SKM-1 (cell line): ENCODE measurements around the gene HS3ST1.
"Not testable (repeated sequence)": the region's sequence is repeated elsewhere in the genome, so short reads cannot be mapped to it uniquely, and the experiment has no call there.

Experiments
- DNase-seq: peaks from one replicate; lab custom pipeline; 2025; ENCODE audit not compliant: unreplicated experiment; lab: John Stamatoyannopoulos, UW

HS3ST1 gene

DNA sequence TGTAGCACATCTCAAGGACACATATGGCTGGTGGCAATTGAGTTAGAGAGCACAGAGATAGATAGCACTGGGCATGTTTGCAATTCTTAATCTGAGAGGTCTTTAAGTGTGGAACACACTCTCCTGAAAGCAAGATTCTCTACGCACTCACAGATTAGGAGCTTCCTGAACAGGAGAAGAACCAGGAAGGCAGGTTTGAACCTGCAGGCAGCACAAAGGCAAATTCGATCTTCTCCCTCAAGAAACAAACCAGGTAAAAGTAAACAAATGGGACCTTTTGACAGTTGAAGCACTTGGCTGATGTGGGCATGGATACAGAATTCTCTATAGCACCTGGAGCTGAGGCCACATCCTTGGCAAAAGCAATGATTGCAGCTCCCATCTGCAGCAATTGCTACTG, 24.3 kb downstream of the HS3ST1 start:
- no peak for DNase-seq

- DNase-seq = no peak
Measured at GRCh38 chr4:11402192-11402591, 26.5 kb downstream of the HS3ST1 start.

DNA sequence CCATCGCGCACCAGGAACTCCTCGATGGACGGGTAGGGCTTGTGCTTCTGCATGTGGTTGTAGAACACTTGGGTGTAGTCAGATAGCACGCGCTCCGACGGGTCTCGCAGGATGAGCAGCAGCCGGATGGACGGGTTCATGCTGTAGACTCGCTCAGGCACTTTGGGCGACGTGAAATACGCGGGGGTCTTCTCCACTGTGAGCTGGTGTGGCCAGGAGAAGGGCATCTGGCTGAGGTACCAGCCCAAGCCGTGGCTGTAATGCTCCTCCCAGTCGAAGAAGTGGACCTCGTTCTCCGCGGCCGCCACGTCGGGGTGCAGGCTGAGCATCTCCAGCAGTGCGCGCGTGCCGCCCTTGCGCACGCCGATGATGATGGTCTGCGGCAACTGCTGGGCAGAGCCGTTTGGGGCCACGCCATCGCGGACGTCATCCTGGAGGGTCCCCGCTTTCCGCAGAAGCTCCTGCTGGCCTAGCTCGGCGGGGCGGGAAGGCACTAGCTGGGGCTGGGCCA, 29.2 kb downstream of the HS3ST1 start:
- no peak for DNase-seq

GRCh38 chr4:11397819-11398610, 30.7 kb downstream of the HS3ST1 start:
- DNase-seq = no peak

- DNase-seq = no peak
Measured at GRCh38 chr4:11397146-11397545, 31.5 kb downstream of the HS3ST1 start.

- DNase-seq = no peak
Measured at GRCh38 chr4:11393551-11393950, 35.1 kb downstream of the HS3ST1 start.

DNA sequence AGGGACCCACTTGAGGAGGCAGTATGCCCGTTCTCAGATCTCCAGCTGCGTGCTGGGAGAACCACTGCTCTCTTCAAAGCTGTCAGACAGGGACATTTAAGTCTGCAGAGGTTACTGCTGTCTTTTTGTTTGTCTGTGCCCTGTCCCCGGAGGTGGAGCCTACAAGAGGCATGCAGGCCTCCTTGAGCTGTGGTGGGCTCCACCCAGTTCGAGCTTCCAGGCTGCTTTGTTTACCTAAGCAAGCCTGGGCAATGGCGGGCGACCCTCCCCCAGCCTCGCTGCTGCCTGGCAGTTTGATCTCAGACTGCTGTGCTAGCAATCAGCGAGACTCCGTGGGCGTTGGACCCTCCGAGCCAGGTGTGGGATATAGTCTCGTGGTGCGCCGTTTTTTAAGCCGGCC, 44.6 kb downstream of the HS3ST1 start:
- not testable (repeated sequence) for DNase-seq

- no peak for DNase-seq
Measured at GRCh38 chr4:11376571-11376970, 52.1 kb downstream of the HS3ST1 start.

- DNase-seq = no peak
Measured at GRCh38 chr4:11376146-11376545, 52.5 kb downstream of the HS3ST1 start.

- no peak for DNase-seq
Measured at GRCh38 chr4:11368701-11369115, 60.0 kb downstream of the HS3ST1 start.

DNA sequence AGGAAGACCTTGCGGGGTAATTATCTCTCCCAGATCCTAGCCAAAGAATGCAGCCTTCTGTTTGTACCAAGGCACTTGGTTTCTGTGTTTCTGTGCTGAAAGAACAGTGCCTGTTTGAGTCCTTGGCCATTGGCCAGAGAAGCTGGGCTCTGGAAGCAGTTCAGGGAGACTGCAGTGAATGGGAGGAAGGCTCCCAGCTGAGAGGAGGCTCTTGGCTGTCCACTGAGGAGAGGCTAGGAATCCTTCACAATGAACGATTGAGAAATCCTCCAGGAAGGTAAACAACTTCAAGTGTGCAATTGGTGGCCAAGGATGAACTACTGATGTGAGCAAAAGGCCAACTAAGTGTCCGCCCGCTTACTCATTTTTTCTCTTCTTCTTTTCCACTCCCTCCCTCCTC, 61.3 kb downstream of the HS3ST1 start:
- no peak for DNase-seq

DNA sequence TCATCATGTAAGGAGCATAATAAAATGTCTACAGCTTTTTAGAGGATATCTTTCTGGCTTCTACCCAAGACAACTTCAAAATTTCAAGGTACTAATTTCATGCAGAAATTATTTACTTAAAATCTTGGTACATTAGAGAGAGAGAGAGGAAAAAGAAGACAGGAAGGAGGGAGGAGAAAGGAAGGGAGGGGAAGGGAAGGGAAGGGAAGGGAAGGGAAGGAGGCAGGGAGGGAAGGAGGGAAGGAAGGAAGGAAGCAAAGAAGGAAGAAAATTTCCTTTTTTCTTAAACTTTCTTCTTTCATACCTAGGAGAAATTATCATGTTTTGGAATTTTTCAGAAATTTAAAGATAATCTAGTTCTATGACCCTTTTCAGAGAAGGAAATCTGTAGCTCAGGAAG, 61.8 kb downstream of the HS3ST1 start:
- no peak for DNase-seq

DNA sequence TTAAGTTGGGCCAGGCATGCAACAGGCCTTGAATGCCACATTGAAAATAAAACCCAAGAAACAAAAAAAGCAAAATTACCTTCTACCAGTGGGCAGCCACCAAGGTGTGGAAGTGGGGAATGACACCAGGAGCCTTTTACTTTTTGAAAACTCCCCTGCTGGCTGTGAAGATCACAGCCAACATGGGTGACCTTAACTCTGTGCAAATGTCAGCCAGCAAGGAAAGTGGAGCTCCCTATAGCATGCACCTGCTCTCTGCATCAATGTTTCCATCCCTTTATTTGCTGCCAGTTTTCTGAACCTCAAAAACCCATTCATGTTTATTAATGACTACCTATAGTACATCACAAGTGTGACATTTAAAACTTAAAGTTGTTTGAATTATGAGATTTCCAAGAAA, 63.7 kb downstream of the HS3ST1 start:
- no peak for DNase-seq

GRCh38 chr4:11359591-11359990, 69.1 kb downstream of the HS3ST1 start:
- no peak for DNase-seq

GRCh38 chr4:11355226-11355625, 73.5 kb downstream of the HS3ST1 start:
- no peak for DNase-seq

DNA sequence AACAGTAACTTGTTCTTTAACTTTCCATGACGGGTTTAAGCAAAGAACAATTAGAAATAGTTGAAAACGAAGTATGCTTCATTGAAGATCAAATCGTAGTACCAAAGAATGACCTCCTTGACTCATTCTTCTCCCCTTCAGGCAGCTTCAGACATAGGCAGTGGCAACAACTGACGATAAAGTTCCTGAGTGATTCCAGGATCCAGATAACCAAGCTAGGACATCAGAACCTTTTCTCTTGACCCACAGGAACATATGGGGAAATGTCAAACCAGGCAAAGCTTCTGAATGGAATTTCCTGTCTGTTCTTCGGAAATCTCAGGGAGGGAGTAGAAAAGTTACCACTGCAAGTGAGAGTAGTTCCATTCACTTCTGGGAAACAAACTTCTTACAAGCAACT, 74.2 kb downstream of the HS3ST1 start:
- DNase-seq = no peak

- no peak for DNase-seq
Measured at GRCh38 chr4:11348449-11349088, 80.1 kb downstream of the HS3ST1 start.

GRCh38 chr4:11344916-11345315, 83.8 kb downstream of the HS3ST1 start:
- DNase-seq = no peak

DNA sequence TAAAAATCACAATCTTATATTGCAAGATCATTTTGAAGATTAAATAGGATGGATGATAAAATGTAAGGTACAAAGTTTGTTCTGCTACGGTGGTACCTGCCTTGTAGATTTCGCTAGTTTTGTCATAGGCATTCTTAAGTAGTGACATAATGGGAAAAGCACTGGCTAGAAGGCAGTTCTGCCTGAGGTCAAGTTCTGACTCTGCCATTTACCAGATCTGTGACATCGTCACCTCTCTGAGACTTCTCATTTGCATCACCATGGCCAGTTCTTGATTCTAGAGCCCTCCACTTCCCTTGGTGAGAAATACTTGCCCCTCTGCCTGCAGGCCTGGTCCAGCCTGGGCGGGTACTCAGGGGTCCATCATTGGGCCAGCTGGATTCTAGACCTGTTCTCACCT, 85.2 kb downstream of the HS3ST1 start:
- DNase-seq = no peak
